HG02943 (cell line): ENCODE data around the gene GFPT2.
"Not testable (repeated sequence)": the region's sequence is repeated elsewhere in the genome, so short reads cannot be mapped to it uniquely, and the experiment has no call there.

Source experiments
- ATAC-seq: cut with Tn5 transposase; IDR thresholded peaks from one replicate; pipeline ENCODE4 v1.9.1; 2021; ENCODE audit warnings: mild to moderate bottlenecking, low read depth, moderate library complexity; ENCODE audit not compliant: unreplicated experiment

The GFPT2 gene

DNA sequence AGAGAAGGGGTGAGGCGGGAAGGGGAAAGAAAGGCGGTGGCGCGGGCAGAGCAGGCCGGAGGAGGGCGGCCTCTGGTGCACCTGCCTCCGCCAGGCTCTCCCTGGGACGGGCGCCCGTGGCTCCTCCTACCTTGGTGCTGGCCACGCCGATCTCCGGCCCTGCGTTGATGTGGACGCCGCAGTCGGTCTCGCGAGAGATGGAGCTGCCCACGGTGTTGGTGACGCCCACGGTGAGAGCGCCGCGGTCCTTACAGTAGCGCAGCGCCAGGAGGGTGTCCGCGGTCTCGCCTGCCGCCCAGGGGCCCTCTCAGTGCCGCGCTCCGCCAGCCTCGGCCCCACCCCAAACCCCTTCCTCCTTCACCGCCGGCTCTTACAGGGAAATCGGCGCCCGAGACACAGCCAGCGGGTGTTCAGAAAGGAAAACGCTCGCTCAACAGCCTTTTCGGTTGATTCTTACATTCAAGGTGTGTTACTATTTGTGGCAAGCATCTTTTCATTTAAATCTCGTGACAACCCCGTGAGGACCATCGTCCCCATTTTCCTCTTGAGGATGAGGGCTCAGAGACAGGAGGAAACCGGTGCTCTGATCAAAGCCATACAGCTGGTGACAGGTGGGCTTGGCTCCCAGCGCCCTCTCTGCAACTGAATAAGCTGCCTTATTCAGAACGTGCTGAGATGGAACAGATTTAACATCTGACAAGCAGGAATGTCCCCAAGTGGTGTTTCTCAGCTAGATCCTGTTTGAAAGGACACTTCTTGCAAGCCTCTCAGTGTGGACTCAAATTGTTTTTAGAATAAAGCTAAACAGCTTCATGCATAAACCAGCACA, 39.2 kb downstream of the GFPT2 start:
- peak; percentile 73 for ATAC-seq

DNA sequence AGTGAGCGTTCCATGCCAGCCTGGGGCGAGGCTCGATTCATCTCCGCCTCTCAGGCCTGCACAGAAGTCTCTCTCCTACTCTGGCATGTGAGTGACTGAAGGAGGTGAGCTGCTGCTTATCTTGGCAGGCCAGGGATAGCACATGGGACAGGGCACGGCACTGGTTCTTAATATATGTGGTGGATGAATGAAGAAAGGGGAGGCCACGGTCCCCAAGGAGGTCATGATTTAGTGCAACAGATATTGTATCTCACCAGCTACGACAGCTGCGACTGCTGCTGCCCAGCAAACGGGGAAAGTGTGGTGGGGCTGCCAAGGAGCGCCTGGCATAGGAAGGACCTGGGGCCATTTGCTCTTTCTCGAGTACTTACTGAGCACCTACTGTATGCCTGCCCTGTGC, 41.9 kb downstream of the GFPT2 start:
- no peak for ATAC-seq

GRCh38 chr5:180306796-180307195, 46.3 kb downstream of the GFPT2 start:
- no peak for ATAC-seq

- ATAC-seq: no peak
These were observed 47.7 kb downstream of the GFPT2 start for GRCh38 chr5:180305481-180305880.

DNA sequence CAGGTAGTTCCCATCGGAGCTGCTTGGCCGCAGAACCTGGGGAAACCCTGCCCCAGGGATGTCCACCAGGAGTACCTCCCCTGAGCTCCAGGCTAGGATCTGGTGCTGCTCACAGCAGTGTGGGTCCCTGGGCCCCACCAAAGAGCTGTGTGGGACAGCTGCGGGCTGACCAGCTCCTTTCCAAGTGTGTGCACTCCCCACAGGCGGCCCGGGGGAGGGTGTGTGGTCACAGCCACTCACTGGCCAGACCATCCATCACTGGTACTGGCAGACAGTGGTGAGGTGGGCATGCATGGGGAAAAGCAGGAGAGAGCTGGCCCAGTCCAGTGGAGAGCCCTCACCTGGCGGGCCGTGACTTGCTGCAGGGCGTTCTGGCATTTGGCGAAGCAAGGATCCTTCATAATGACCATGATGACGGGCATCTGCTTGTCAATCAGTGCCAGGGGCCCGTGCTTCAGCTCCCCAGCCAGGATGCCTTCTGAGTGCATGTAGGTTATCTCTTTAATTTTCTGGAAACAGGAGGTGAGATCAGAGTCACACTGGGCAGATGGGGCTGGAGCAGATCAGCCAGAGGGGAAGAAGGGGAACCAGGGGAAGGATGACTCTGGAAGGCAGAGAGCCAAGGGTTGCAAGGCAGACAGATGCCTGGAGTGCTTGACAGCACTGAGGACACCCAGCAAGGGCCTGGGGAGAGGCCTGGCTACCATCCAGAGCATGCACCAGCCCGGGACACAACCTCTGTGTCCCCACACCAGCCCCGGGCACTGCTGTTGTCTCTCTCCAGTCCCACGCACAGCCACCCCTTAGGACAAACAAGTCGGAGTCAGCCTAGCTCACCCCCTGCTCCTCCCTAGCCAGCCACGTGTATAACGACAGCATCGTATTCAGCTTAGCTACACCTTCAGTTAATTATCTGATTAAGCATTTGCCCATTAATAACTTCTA, 48.4 kb downstream of the GFPT2 start:
- ATAC-seq: no peak

GRCh38 chr5:180304016-180304292, 49.2 kb downstream of the GFPT2 start:
- ATAC-seq: no peak

DNA sequence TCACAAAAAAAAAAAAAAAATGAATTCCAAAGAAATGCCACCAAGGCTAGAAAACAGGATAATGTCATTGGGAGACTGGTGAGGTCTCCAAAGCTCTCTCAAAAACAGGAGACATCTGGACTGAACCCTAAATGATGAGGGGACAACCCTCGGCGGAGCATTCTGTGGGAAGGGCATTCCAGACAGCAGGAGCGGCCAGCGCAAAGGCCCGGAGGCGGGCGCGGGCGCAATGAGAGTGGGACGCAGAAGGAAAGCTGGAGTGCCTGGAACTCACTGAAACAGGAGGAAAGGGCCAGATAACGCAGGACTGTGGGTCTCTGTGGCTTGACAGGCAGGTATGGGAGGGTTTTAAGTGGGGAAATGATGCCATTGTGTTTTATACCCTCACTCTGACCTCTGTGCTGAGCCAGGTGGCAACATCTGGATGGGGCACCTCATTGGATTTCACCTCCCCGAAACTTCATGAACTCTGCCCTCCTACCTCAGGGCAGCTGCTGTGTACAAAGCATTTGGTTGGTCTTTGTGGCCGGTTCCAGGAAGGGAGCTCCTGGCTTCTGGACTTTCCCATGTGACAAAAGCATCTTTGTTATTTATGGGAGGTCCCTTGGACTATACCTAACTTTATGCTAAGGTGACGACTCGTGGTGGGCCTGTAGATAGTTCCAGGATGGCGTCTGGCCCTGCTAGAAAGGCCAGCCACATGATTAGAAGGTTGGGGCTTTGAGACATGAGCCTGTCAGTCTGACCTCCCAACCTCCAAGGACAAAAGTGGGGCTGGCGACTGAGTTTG, 49.7 kb downstream of the GFPT2 start:
- no peak for ATAC-seq

DNA sequence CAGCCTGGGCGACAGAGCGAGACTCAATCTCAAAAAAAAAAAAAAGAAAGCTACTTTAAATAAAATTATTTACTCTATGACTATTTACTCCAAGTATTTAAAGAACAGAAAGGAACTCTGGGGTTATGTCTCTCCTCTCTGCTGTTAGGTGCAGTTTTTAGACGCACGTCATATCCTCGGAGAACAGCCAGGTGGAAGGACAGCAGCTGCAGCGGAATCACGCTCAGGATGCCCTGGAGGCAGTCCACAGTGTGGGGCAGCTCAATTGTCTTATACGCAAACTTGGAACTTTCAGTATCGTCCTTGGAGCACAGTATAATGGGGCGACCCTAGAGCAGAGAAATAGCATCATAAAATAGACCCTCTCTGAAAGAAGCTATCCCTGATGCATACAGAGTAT, 50.9 kb downstream of the GFPT2 start:
- ATAC-seq: no peak

GRCh38 chr5:180301253-180301652, 51.9 kb downstream of the GFPT2 start:
- no peak for ATAC-seq

DNA sequence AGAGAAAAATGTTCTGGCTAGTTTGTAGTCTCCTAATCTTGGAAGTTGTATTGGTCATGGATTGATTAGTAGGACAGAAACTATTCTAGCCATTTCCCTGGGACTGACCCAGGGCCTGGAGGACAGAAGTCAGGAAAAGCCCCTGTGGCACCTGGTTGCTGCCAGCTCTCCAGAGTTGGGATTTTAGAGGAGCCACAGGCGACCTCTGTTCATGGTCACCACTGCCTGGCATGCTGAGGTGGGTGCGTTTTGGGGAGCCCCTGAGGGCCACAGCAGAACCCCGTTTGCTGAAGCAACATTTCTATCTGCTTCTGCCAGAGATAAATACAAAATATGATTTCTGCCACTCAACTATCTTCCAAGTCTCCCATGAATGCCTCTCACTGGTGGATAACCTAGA, 53.6 kb downstream of the GFPT2 start:
- no peak for ATAC-seq

DNA sequence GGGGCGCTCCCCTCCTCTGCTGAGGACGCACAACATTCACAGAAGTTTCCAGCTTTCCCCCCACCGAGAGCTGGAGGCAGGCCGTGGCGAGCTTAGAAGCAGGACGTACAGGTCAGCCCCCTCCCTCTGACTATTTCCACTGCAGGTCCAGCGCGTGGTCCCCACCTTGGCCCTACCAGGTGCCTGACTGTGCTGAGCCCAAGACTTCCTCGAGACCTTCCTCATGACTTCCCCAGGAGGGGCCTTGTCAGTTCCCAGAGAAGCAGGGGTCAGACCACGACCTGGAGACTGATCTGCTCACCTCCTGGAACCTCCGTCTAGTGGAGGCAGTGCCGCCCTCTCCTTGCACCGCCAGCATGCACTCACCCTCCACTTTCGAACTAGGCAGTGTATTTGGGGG, 54.1 kb downstream of the GFPT2 start:
- ATAC-seq: not testable (repeated sequence)

- ATAC-seq: no peak
These were observed 55.4 kb downstream of the GFPT2 start for GRCh38 chr5:180297587-180298282.

DNA sequence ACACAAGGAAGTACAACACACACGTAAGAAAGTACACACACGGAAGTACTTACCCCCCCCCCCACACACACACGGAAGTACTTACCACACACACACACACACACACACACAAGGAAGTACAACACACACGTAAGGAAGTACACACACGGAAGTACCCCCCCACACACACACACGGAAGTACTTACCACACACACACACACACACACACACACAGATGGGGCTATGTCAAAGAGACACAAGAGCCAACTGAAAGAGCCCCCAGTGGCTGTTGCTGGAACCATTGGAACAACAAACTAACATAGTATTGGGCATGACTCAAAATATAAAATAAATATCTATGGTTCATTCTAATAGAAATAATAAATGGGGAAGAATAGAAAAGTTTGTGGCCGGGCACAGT, 56.4 kb downstream of the GFPT2 start:
- no peak for ATAC-seq

DNA sequence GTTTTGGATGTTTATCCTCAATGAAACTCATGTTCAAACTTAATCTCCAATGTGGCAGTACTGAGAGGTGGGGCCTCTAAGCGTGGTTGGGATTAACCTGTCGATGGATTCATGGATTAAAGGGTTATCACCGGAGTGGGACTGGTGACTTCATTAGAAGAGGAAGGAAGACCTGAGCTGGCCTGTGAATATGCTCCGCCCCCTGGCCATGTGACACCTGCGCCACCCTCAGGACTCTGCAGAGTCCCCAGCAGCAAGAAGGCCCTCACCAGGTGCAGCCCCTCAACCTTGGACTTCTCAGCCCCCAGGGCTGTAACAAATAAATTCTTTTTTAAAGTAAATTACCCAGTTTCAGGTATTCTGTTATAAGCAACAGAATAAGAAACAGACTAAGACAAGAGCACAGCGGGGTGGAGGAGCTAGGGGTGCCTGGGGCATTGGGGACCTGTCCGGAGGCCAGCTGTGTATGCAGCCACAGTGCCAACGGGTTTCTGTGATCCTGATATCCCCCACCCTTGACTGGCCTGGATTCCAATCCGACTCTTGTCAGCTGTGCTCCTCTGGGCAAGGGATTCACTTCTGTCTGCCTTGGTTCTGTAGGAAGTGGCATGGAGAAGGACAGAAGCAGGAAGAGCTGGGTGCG, 58.1 kb downstream of the GFPT2 start:
- no peak for ATAC-seq

- no peak for ATAC-seq
These were observed 58.7 kb downstream of the GFPT2 start for GRCh38 chr5:180294411-180294810.

DNA sequence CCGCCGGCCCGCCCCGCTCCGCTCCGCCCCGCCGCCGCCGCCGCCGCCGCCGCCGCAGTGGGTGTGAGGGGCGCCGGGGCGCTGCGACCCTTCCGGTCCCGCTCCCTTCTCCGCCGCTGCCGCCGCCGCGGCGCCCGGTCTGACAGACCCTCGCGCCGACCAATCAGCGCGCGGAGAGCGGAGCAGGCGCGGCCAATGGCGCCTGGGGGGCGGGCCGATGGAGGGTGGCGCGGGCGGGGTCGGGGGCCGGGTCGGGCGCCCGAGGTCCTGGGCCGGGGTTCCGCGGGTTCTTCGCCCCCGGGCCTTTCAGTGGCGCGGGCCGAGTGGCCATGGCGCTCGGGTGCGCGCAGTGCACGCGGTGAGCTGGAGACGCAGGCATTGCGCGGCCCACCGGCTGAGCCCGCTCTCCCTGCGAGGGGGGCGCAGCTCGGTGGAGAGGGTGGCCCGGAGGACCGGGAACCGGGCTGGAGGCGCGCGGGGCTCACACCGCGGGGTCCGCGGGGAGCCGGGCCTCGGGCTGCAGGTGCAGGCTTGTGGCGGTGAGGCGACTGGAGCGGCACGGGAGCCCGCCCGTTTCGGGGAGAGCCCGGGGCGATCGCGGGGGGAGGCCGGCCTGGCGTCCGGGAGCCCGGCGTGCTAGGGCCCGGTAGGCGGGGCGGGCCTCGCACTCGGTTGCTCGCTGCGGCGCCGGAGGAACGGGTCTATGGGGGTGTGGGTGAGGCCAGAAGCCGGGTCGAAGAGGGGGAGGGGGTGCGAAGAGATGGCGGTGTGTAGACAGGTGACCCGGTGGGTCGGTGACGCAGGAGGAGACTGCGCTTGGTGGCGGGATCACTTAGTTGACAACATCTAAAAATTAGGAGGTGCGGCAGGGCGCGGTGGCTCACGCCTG, 60.9 kb downstream of the GFPT2 start, which contains the start of gene MAPK9:
TSS of gene MAPK9 (minus strand) at position 141 of the 889 bp plus-strand sequence. CDS start 11,522 bp downstream, outside the sequence.
- peak; percentile 62 for ATAC-seq

GRCh38 chr5:180291234-180291940, 61.7 kb downstream of the GFPT2 start:
- peak; percentile 35 for ATAC-seq

DNA sequence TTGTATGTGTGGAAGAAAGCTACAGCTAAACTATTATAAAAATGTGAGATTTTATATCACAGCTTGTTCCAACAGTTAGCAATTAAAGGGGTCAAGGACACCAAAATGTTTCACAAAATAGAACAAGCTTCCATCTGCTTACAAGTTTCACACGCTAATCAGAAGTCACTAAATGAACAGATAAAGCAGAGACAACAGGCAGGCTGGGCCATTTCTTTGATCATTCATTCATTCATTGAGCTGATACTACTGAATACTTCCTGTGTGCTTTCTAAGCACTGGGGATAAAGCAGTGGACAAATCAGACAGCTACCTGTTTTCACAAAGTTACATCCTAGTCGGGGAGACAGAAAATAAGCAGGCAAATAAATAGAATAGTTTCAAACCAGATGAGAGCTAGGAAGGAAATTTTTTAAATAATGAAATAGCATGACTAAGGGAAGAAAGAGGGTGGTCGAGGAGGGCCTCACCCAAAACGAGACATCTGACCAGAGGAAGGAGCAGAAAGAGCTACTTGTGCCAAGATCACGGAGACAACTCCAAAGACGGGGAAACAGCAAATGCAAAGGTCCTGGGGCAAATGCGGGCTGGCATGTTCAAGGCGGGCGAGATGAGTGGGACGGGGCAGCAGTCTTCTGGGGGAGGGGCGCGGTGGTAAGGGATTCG, 62.4 kb downstream of the GFPT2 start:
- no peak for ATAC-seq
